Measurements from ENCODE around the gene SPHK2. TPM values are rescaled to one million over a fixed set of nuclear protein-coding genes. Genes with fewer than 3 reads are reported as not detected.

SPHK2 gene
- total RNA-seq, 4 donors from 2014 or later = 28.0 to 34.7 (median 30.1) TPM

DNA sequence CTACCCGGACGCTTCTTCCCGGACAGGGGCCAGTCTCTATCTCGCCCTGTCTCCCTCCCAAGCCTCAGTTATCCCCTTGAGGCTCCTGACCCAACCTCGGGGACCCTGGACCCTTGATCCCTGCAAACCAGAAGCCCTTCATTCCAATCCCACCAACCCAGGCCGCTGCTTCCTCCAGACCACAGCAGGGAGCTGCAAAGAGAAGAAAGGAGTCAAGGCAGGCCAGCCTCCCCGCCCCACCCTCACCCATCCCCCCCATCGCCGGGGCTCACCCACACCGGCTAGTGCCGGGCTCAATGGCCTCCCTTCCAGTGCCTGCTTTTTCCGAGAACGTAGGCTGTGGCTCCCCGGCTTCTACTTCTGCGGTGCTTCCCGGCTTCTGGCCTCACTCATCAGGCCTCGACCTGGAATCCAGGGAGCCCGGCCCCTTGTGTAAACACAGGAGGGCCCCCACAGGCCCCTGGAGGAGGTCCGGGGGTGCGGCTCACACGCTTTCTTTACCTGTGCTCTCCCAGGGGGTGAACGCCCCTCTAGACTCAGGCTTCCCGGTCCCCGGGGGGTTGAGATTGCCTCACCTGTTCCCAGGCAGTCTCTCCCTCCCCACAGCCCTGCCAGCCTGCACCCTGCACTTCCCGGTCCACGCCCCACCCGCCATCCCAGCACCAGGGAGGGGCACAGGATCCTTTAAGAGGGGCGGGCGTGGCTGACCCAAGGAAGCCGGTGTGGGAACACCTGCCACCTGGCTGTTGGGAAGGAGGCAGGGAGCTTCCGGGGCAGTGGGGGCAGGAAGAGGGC lies 4.7 kb upstream of the SPHK2 start, which contains the start of gene FAM83E:
FAM83E (minus strand) TSS at position 641 of the 795 bp plus-strand sequence. CDS start 1,704 bp downstream, outside the sequence.
- no peak for DNase-seq (ENCODE audit: low spot score in 2 of 2)
- H3K4me3 ChIP-seq = peak within 1 kb of the TSS in 1 of 4 donors; percentile 12
- no peaks in the 10 kb centered on the region for H3K9me3 ChIP-seq
- peaks cover 0 to 33% (median 13%) of the 10 kb centered on the region in 3 donors for H3K36me3 ChIP-seq
- H3K27ac ChIP-seq = peak within 1 kb of the TSS in 2 of 4 donors; percentile 51 to 73
- WGBS, 2 donors = 43 to 52% methylated on average over 29 to 30 of the region's 31 CpGs
- no peaks in the 10 kb centered on the region for H3K27me3 ChIP-seq
- TF ChIP-seq POLR2A (IDR thresholded peaks at IDR 0.05) = no peak
- TF ChIP-seq, protein P1, sequence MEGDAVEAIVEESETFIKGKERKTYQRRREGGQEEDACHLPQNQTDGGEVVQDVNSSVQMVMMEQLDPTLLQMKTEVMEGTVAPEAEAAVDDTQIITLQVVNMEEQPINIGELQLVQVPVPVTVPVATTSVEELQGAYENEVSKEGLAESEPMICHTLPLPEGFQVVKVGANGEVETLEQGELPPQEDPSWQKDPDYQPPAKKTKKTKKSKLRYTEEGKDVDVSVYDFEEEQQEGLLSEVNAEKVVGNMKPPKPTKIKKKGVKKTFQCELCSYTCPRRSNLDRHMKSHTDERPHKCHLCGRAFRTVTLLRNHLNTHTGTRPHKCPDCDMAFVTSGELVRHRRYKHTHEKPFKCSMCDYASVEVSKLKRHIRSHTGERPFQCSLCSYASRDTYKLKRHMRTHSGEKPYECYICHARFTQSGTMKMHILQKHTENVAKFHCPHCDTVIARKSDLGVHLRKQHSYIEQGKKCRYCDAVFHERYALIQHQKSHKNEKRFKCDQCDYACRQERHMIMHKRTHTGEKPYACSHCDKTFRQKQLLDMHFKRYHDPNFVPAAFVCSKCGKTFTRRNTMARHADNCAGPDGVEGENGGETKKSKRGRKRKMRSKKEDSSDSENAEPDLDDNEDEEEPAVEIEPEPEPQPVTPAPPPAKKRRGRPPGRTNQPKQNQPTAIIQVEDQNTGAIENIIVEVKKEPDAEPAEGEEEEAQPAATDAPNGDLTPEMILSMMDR (IDR thresholded peaks at IDR 0.05) = no peak
- no peak for TF ChIP-seq EP300 (IDR thresholded peaks at IDR 0.05)
- H3K4me1 ChIP-seq = peaks cover 0 to 45% (median 18%) of the 10 kb centered on the region in 4 donors

DNA sequence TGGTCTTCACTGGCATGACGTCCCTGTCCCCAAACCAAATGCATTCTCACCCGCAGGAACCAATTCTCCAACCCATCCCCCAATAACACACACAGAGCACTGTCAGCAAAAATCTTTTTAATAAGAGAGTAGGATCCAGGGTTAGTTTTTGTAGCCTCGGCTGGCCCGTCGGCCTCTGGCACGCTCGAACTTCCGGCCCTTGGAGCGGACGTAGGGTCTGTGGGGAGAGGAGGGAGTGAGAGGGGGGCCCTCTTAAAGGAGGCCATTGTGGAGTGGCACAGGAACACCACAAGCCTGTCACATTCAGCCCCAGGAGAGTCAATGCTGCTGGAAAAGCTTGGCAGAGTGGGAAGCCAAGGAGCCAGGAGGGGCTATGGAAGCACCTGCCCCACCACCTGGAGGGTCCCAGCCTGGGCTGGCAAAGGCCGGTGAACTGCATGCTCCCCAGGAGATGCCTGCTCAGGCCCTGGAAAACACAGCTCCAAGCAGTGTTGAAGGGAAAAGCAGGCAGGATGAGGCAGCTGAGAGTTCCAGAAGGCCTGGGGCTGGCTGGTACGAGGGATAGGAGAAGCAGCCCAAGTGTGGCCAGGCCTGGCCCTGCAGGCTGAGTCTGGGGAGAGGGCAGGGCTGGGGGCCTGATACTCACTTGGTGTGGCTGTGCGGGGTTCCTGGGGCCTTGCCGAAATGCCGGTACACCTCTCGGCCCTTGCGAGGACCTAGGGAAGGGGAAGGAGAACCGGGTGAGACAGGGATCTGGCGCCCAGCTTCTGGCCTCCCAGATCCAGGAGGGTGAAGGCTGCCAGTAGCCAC lies 3.9 kb upstream of the SPHK2 start:
- Histone ChIP-seq H3K36me3 (peaks cover 0 to 33% (median 13%) of the 10 kb centered on the region in 3 donors), H3K27me3 (no peaks in the 10 kb centered on the region), H3K9me3 (no peaks in the 10 kb centered on the region), H3K4me3 (no peak overlapping the region), H3K27ac (peak overlapping the region in 2 of 4 donors; percentile 51 to 73), H3K4me1 (peaks cover 0 to 53% (median 24%) of the 10 kb centered on the region in 4 donors)
- DNase-seq (ENCODE audit: low spot score in 2 of 2) = no peak
- TF ChIP-seq POLR2A (IDR thresholded peaks at IDR 0.05) (no peak), EP300 (IDR thresholded peaks at IDR 0.05) (no peak)
- TF ChIP-seq, protein P1 (IDR thresholded peaks at IDR 0.05) = no peak
- 43 to 54% methylated on average over 17 to 19 of the region's 19 CpGs for WGBS, 2 donors

DNA sequence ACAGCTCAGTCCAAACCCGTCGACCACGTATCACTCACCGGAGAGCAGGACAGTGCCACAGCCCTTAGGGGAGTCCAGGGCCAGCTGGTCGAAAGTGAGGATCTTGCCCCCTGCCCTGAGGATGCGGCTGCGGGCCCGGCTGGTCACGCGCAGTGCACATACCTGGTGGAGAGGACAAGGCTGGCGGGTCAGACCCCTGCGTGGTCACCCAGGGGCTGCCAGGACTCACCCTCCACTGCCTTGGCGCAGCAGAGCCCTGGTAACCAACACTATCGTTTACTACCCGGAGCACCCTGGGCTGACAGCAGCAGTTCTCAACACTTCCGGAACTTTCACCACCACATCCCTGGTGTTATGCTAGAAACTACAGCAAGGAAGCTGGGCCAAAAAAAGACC lies 3.3 kb upstream of the SPHK2 start:
- H3K9me3 ChIP-seq = no peaks in the 10 kb centered on the region
- H3K27me3 ChIP-seq = no peaks in the 10 kb centered on the region
- H3K4me1 ChIP-seq = peaks cover 0 to 57% (median 24%) of the 10 kb centered on the region in 4 donors
- 74 to 83% methylated on average over 12 to 16 of the region's 16 CpGs for WGBS, 2 donors
- no peak for TF ChIP-seq POLR2A (IDR thresholded peaks at IDR 0.05)
- TF ChIP-seq, protein P1 (IDR thresholded peaks at IDR 0.05) = no peak
- no peak for TF ChIP-seq EP300 (IDR thresholded peaks at IDR 0.05)
- peaks cover 0 to 36% (median 13%) of the 10 kb centered on the region in 3 donors for H3K36me3 ChIP-seq
- no peak for DNase-seq (ENCODE audit: low spot score in 2 of 2)
- no peak overlapping the region for H3K4me3 ChIP-seq
- peak overlapping the region in 2 of 4 donors; percentile 51 to 73 for H3K27ac ChIP-seq

DNA sequence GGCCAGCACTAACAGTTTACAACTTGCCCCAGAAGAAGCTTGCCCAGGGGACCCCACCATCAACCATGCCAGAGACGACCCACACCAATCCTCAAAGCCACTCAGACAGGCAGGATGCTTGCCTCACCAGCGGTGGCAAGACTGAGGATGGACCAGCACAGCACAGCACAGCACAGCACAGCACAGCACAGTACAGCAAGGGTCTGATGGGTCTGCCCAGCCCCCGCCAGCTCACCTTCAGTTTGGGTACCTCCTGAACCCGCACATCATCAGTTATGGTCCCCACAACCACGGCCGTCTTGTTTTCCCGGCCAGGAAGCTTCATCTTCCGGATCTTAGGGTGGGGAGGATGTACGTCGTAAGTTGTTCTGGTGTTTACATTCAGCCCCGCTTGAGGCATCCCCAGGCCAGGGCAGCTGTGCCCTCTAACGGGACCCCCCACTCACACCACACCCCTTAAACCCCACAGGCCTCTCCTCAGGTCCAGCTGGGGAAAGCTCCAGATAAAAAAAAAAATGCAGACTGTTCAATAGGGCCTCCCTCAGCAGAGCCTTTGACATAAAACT lies 2.7 kb upstream of the SPHK2 start:
- TF ChIP-seq EP300 (IDR thresholded peaks at IDR 0.05) (no peak), POLR2A (IDR thresholded peaks at IDR 0.05) (no peak)
- TF ChIP-seq, protein P1 (IDR thresholded peaks at IDR 0.05) = no peak
- no peak for DNase-seq (ENCODE audit: low spot score in 2 of 2)
- no peaks in the 10 kb centered on the region for H3K9me3 ChIP-seq
- peak overlapping the region in 1 of 4 donors; percentile 22 for H3K27ac ChIP-seq
- no peaks in the 10 kb centered on the region for H3K27me3 ChIP-seq
- peaks cover 0 to 41% (median 13%) of the 10 kb centered on the region in 3 donors for H3K36me3 ChIP-seq
- peaks cover 0 to 61% (median 24%) of the 10 kb centered on the region in 4 donors for H3K4me1 ChIP-seq
- H3K4me3 ChIP-seq = no peak overlapping the region
- WGBS, 2 donors = 64 to 66% methylated on average over 10 to 12 of the region's 12 CpGs
